K562 (cell line): ENCODE results near the gene DCAF4L1. TPM values are rescaled to one million over a fixed set of nuclear protein-coding genes. Genes with fewer than 3 reads are reported as not detected.

Source experiments
- ARID2 ChIP-seq: fragments of 450-650 bp; IDR thresholded peaks from 2 replicates; pipeline ENCODE4 v1.6.1; 2017; ENCODE audit warnings: antibody characterized with exemption, mild to moderate bottlenecking
- CCAR2 ChIP-seq: fragments of 200-400 bp; formaldehyde crosslinking; IDR thresholded peaks from 2 replicates; pipeline ENCODE4 v1.6.1; 2017; ENCODE audit warnings: mild to moderate bottlenecking, low read depth, low read length
- DACH1 ChIP-seq: fragments of 450-650 bp; IDR thresholded peaks from 2 replicates; pipeline ENCODE4 v1.6.1; 2018; ENCODE audit not compliant: partially characterized antibody
- MYC ChIP-seq, 2 experiments: fragments of 250-450 bp in 1 of 2; sonication (Bioruptor Pico) in 1 of 2; IDR thresholded peaks; 2 replicates each; pipeline versions ENCODE4 v1.5.1 to v1.6.1; 2012 to 2021; ENCODE audit warnings: low read depth in 2 of 2, borderline replicate concordance in 1 of 2, improper control_type of control experiment in 1 of 2, low read length in 1 of 2, mild to moderate bottlenecking in 1 of 2, moderate library complexity in 1 of 2
- NR2C1 ChIP-seq, 2 experiments: fragments of 450-650 bp; IDR thresholded peaks; 2 replicates each; pipeline ENCODE4 v1.6.1; 2017; ENCODE audit warnings: mild to moderate bottlenecking in 2 of 2, antibody characterized with exemption in 1 of 2, inconsistent platforms in 1 of 2, missing compliant biosample characterization in 1 of 2, missing genetic modification characterization in 1 of 2
- PTBP1 ChIP-seq: fragments of 200-400 bp; formaldehyde crosslinking; IDR thresholded peaks from 2 replicates; pipeline ENCODE4 v1.6.1; 2017; ENCODE audit warnings: low read depth, low read length
- TFE3 ChIP-seq: fragments of 450-650 bp; formaldehyde crosslinking; IDR thresholded peaks from 2 replicates; pipeline ENCODE4 v1.4.0; 2020; ENCODE audit warnings: mild to moderate bottlenecking, mixed read lengths
- ZFP91 ChIP-seq: sonication (generic); formaldehyde crosslinking; IDR thresholded peaks from 2 replicates; pipeline ENCODE4 v1.8.0; 2022; ENCODE audit warnings: mild to moderate bottlenecking, missing genetic modification reagents
- ZNF253 ChIP-seq: fragments of 250-450 bp; sonication (Bioruptor Pico); conservative IDR thresholded peaks from 2 replicates; pipeline ENCODE4 v1.6.1; 2021; ENCODE audit warnings: mild to moderate bottlenecking
- ZNF274 ChIP-seq: IDR thresholded peaks from 2 replicates; pipeline ENCODE4 v1.6.1; 2011; ENCODE audit warnings: low read depth, mild to moderate bottlenecking, low read length, moderate library complexity, borderline replicate concordance
- ZNF668 ChIP-seq: fragments of 250-450 bp; sonication (Bioruptor Pico); IDR thresholded peaks from 2 replicates; pipeline ENCODE4 v1.8.0; 2022; ENCODE audit warnings: mild to moderate bottlenecking, inconsistent platforms
- ZSCAN32 ChIP-seq: fragments of 450-650 bp; formaldehyde crosslinking; IDR thresholded peaks from 2 replicates; pipeline ENCODE4 v1.4.0; 2020; ENCODE audit warnings: mild to moderate bottlenecking, moderate library complexity
- polyA plus RNA-seq, 8 experiments: library from polyadenylated mRNA; depleted of rRNA in 4 of 8; stranded (reverse) in 5 of 8; unstranded in 3 of 8; fragments of >200 nt; fragmentation: Nextera tagmentation in 2 of 8; fragmentation: Illumina TruSeq in 1 of 8; extraction: Ambion mirVana in 2 of 8; extraction: Trizol in 1 of 8; gene quantifications; 2 replicates each; pipeline versions ENCODE4 v1.2.1 to v1.2.3, GENCODE V29; 2011 to 2014; ENCODE audit warnings: inconsistent platforms in 1 of 8, missing spikeins in 1 of 8
- total RNA-seq, 7 experiments: library from RNA; depleted of rRNA in 6 of 7; stranded (reverse); fragments of >200 nt in 6 of 7; fragmentation: Illumina TruSeq in 2 of 7; extraction: Trizol in 2 of 7; gene quantifications; 2 replicates each; pipeline versions ENCODE4 v1.2.1 to v1.2.3, GENCODE V29; 2011 to 2021; ENCODE audit warnings: low replicate concordance in 1 of 7
- TF ChIP-seq, protein P1 (sequence below): sonication (generic); formaldehyde crosslinking; IDR thresholded peaks from 2 replicates; pipeline ENCODE4 v1.8.0; 2022; ENCODE audit warnings: mild to moderate bottlenecking, missing genetic modification reagents

Gene DCAF4L1
- total and polyA plus RNA-seq, 9 of the 15 experiments (the other 6 are each of a cell fraction or from before 2014, with no cell fraction given) = 0.17 to 0.64 (median 0.36) TPM

GRCh38 chr4:41990365-41991111 is 9.0 kb downstream of the DCAF4L1 start, which contains the start of gene SLC30A9 (continued):
- TF ChIP-seq TFE3 (CRISPR knock-in tag) = no peak
- no peak for TF ChIP-seq ZNF668 (CRISPR knock-in tag)
- no peak for TF ChIP-seq ZSCAN32 (CRISPR knock-in tag)
- no peak for TF ChIP-seq ZNF274
- peak; percentile 95 for TF ChIP-seq NR2C1 (IDR thresholded peaks at IDR 0.05)
- peak; percentile 95 for TF ChIP-seq NR2C1 (tag; IDR thresholded peaks at IDR 0.05)
- TF ChIP-seq PTBP1 = no peak
- no peak for TF ChIP-seq ZFP91 (CRISPR knock-in tag)
- TF ChIP-seq ARID2 = peak; percentile 36; the same call in 1 of the 2 replicates
- TF ChIP-seq, protein P1, sequence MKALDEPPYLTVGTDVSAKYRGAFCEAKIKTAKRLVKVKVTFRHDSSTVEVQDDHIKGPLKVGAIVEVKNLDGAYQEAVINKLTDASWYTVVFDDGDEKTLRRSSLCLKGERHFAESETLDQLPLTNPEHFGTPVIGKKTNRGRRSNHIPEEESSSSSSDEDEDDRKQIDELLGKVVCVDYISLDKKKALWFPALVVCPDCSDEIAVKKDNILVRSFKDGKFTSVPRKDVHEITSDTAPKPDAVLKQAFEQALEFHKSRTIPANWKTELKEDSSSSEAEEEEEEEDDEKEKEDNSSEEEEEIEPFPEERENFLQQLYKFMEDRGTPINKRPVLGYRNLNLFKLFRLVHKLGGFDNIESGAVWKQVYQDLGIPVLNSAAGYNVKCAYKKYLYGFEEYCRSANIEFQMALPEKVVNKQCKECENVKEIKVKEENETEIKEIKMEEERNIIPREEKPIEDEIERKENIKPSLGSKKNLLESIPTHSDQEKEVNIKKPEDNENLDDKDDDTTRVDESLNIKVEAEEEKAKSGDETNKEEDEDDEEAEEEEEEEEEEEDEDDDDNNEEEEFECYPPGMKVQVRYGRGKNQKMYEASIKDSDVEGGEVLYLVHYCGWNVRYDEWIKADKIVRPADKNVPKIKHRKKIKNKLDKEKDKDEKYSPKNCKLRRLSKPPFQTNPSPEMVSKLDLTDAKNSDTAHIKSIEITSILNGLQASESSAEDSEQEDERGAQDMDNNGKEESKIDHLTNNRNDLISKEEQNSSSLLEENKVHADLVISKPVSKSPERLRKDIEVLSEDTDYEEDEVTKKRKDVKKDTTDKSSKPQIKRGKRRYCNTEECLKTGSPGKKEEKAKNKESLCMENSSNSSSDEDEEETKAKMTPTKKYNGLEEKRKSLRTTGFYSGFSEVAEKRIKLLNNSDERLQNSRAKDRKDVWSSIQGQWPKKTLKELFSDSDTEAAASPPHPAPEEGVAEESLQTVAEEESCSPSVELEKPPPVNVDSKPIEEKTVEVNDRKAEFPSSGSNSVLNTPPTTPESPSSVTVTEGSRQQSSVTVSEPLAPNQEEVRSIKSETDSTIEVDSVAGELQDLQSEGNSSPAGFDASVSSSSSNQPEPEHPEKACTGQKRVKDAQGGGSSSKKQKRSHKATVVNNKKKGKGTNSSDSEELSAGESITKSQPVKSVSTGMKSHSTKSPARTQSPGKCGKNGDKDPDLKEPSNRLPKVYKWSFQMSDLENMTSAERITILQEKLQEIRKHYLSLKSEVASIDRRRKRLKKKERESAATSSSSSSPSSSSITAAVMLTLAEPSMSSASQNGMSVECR (CRISPR knock-in tag) = peak; percentile 64; the same call in 1 of the 2 replicates
- TF ChIP-seq MYC (IDR thresholded peaks at IDR 0.05; ENCODE audit: low read depth, low read length) = peak; percentile 68; the same call in 1 of the 2 replicates
- TF ChIP-seq MYC (CRISPR knock-in tag; IDR thresholded peaks at IDR 0.05; ENCODE audit: borderline replicate concordance, low read depth) = no peak
- no peak for TF ChIP-seq ZNF253 (CRISPR knock-in tag)
- TF ChIP-seq DACH1 = no peak
- no peak for TF ChIP-seq CCAR2
